ENCODE results near the gene TMEM33. TPM values are rescaled to one million over a fixed set of nuclear protein-coding genes. Genes with fewer than 3 reads are reported as not detected.

TMEM33 gene
- total and polyA plus RNA-seq, 2 experiments from 2014 or later = 16.5 to 18.9 TPM

DNA sequence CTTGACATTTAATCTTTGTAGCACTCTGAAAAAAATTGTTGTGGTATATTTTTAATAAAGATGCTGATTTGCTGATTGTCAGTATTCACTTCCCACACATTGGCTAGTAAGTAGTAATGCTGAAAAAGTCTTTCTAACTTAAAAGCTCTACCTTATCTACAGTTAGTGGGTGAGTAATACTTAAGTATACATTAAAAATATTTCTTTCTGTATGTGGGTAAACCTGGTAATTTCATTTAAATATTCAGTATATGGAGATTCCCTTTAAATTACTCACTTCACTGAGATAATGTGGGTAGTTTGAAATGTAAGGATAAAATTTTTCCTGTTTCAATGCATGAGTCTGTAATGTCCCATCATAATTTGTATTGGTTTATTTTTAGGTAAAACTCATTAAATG lies 5.6 kb downstream of the TMEM33 start:
- H3K27me3 ChIP-seq = no peaks in the 10 kb centered on the region
- H3K4me3 ChIP-seq = no peak overlapping the region
- no peak overlapping the region for H3K27ac ChIP-seq
- DNase-seq (ENCODE audit: low read depth in 1 of 2, low spot score in 1 of 2) = no peak
- peaks cover 7% of the 10 kb centered on the region for H3K4me1 ChIP-seq (ENCODE audit: low read depth)
- H3K9me3 ChIP-seq (ENCODE audit: low read depth) = no peaks in the 10 kb centered on the region
- H3K36me3 ChIP-seq = peaks cover 33% of the 10 kb centered on the region
- TF ChIP-seq, protein P1, sequence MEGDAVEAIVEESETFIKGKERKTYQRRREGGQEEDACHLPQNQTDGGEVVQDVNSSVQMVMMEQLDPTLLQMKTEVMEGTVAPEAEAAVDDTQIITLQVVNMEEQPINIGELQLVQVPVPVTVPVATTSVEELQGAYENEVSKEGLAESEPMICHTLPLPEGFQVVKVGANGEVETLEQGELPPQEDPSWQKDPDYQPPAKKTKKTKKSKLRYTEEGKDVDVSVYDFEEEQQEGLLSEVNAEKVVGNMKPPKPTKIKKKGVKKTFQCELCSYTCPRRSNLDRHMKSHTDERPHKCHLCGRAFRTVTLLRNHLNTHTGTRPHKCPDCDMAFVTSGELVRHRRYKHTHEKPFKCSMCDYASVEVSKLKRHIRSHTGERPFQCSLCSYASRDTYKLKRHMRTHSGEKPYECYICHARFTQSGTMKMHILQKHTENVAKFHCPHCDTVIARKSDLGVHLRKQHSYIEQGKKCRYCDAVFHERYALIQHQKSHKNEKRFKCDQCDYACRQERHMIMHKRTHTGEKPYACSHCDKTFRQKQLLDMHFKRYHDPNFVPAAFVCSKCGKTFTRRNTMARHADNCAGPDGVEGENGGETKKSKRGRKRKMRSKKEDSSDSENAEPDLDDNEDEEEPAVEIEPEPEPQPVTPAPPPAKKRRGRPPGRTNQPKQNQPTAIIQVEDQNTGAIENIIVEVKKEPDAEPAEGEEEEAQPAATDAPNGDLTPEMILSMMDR (IDR thresholded peaks at IDR 0.05; ENCODE audit: low read depth, low read length) = no peak

DNA sequence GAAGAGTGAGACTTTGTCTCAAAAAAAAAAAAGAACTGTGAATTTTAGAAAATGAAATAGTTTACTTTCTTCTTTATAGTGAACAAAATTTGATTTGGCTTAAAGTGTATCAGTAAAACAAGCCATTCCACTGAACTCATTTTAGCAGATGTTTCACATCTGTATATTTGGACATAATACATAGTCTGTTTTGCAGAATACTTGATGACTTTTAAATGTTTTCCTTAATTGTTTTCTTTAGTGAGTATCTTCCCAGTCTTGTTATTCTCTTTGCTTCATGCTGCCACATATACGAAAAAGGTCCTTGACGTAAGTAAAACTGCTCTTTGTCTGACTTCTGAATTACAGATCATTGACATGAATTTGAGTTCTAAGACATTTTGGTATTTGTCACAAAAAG lies 8.3 kb downstream of the TMEM33 start:
- no peak for DNase-seq (ENCODE audit: low read depth in 1 of 2, low spot score in 1 of 2)
- H3K36me3 ChIP-seq = peaks cover 47% of the 10 kb centered on the region
- H3K4me1 ChIP-seq (ENCODE audit: low read depth) = no peaks in the 10 kb centered on the region
- no peaks in the 10 kb centered on the region for H3K27me3 ChIP-seq
- H3K4me3 ChIP-seq = no peak overlapping the region
- TF ChIP-seq, protein P1 (IDR thresholded peaks at IDR 0.05; ENCODE audit: low read depth, low read length) = no peak
- H3K9me3 ChIP-seq (ENCODE audit: low read depth) = no peaks in the 10 kb centered on the region
- no peak overlapping the region for H3K27ac ChIP-seq

DNA sequence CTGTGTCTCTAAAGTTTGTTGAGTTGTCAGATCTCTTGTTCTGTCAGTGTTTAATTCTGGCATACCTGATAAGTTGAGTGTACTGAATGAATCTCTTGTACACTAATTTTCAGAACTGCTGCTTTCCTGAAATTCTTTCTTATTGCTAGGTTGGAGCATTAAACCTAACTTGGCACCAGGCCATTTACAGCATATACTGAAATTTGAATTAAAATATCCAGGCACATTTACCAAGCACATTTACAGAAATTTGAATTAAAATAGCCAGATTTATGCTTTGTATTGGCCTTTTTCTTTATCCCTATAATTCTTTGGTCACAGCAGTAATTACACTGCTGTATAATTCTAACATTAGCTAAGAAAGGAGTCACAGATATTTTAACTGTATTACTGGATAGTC lies 8.9 kb downstream of the TMEM33 start:
- peaks cover 52% of the 10 kb centered on the region for H3K36me3 ChIP-seq

DNA sequence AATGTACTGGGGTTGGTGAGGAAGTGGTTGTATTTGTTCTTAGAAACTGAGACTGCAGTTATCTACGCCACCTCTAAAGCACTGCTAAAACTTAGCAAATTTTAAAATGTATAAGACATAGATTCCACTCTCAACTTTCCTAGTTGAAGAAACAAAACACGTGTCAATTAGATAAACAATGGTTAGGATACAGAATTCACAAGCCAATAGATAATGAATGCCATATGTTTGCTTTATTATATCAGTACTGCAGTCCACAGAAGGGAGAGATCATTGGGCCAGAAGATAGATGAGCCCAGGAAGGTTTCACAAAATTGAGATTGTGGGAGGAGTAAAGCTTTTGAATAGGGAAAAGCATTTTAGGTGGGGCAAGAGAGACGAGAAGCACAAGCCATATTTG lies 14.3 kb downstream of the TMEM33 start:
- H3K4me3 ChIP-seq = no peak overlapping the region
- peaks cover 58% of the 10 kb centered on the region for H3K36me3 ChIP-seq
- TF ChIP-seq, protein P1 (IDR thresholded peaks at IDR 0.05; ENCODE audit: low read depth, low read length) = no peak

More for the DNA sequence above, 8.9 kb downstream of the TMEM33 start:
- DNase-seq (ENCODE audit: low read depth in 1 of 2, low spot score in 1 of 2) = no peak
- H3K27ac ChIP-seq = no peak overlapping the region
- no peaks in the 10 kb centered on the region for H3K4me1 ChIP-seq (ENCODE audit: low read depth)
- H3K9me3 ChIP-seq (ENCODE audit: low read depth) = no peaks in the 10 kb centered on the region
- H3K4me3 ChIP-seq = no peak overlapping the region
- TF ChIP-seq, protein P1 (IDR thresholded peaks at IDR 0.05; ENCODE audit: low read depth, low read length) = no peak
- H3K27me3 ChIP-seq = no peaks in the 10 kb centered on the region

DNA sequence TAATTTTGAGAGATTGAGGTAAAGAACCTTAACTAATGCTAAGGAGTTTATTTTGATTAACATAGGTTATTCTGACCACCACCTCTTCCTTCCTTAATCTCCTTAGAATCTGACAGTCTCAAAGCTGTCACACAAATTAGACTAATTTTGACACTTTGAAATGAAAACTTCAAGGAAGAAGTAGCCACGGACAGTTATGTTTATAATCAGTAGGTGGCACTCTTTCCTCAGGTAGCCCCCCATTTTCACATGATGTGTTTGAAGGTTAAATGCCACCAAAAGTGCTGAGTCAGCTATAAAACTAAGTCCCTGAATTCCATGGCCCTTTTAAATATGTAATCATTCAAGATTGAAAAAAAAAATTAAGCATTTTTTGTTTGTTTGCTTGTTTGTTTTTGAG lies 22.4 kb downstream of the TMEM33 start:
- Histone ChIP-seq H3K27me3 (no peaks in the 10 kb centered on the region), H3K27ac (no peak overlapping the region), H3K4me1 (ENCODE audit: low read depth) (no peaks in the 10 kb centered on the region), H3K4me3 (no peak overlapping the region), H3K36me3 (peaks cover 9% of the 10 kb centered on the region), H3K9me3 (ENCODE audit: low read depth) (no peaks in the 10 kb centered on the region)
- peak; percentile 24 to 56 for DNase-seq (ENCODE audit: low read depth in 1 of 2, low spot score in 1 of 2)
- TF ChIP-seq, protein P1 (IDR thresholded peaks at IDR 0.05; ENCODE audit: low read depth, low read length) = peak; percentile 37

More for the DNA sequence above, 14.3 kb downstream of the TMEM33 start:
- Histone ChIP-seq H3K4me1 (ENCODE audit: low read depth) (no peaks in the 10 kb centered on the region), H3K9me3 (ENCODE audit: low read depth) (no peaks in the 10 kb centered on the region), H3K27ac (no peak overlapping the region), H3K27me3 (no peaks in the 10 kb centered on the region)
- DNase-seq (ENCODE audit: low read depth in 1 of 2, low spot score in 1 of 2) = no peak

DNA sequence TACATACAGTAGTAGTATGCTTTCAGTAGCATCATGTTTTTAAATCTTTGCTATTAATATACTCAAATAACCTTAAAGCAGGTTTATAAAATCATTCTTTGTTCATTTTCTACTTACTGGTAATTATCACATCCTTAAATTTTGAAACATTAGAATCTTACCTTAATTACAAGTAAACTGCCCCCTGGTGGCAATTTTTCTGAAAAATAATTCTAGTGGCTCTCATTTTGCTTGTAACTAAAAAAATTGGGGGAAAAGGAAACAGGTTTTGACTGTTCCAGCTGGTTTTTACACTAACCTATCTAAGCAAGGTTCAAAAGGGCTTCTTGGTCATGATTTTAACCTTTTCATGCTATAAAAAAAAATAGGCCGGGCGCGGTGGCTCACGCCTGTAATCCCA lies 27.9 kb downstream of the TMEM33 start:
- DNase-seq (ENCODE audit: low read depth in 1 of 2, low spot score in 1 of 2) = peak; percentile 23 to 31
- TF ChIP-seq, protein P1 (IDR thresholded peaks at IDR 0.05; ENCODE audit: low read depth, low read length) = peak; percentile 47
- Histone ChIP-seq H3K27ac (no peak overlapping the region), H3K4me1 (ENCODE audit: low read depth) (no peaks in the 10 kb centered on the region), H3K27me3 (no peaks in the 10 kb centered on the region), H3K9me3 (ENCODE audit: low read depth) (no peaks in the 10 kb centered on the region), H3K4me3 (no peak overlapping the region), H3K36me3 (no peaks in the 10 kb centered on the region)
